A204.1 (cell line): ENCODE data around the gene ARL13A.
"Not testable (repeated sequence)": the region's sequence is repeated elsewhere in the genome, so short reads cannot be mapped to it uniquely, and the experiment has no call there.

ENCODE experiments used
- FAIRE-seq: peaks from 2 replicates; lab custom pipeline; 2012; peaks lifted over from hg19 to GRCh38; lab: Jason Lieb, UNC

The ARL13A gene

GRCh38 chrX:100990139-100990538 is 20.6 kb downstream of the ARL13A start:
- FAIRE-seq: no peak

GRCh38 chrX:100994352-100995281 is 25.1 kb downstream of the ARL13A start:
- FAIRE-seq: no peak

GRCh38 chrX:100995469-100995868 is 26.0 kb downstream of the ARL13A start:
- FAIRE-seq: no peak

GRCh38 chrX:100999451-100999850 is 29.9 kb downstream of the ARL13A start:
- no peak for FAIRE-seq

- FAIRE-seq: no peak
Measured at GRCh38 chrX:101009090-101009489, 39.6 kb downstream of the ARL13A start.

- not testable (repeated sequence) for FAIRE-seq
Measured at GRCh38 chrX:101012031-101012430, 42.5 kb downstream of the ARL13A start.

GRCh38 chrX:101022020-101022419 is 52.5 kb downstream of the ARL13A start:
- FAIRE-seq: no peak

GRCh38 chrX:101025126-101025525 is 55.6 kb downstream of the ARL13A start:
- no peak for FAIRE-seq

- no peak for FAIRE-seq
Measured at GRCh38 chrX:101028562-101028961, 59.1 kb downstream of the ARL13A start.

GRCh38 chrX:101029665-101030064 is 60.2 kb downstream of the ARL13A start:
- FAIRE-seq: no peak

- FAIRE-seq: no peak
Measured at GRCh38 chrX:101037231-101037630, 67.7 kb downstream of the ARL13A start.

GRCh38 chrX:101040197-101040596 is 70.7 kb downstream of the ARL13A start:
- FAIRE-seq: no peak
